Thoracic aorta (tissue), 2 donors: ENCODE results near the gene ANKRD11. TPM values are rescaled to one million over a fixed set of nuclear protein-coding genes. Genes with fewer than 3 reads are reported as not detected.

Source experiments
- ATAC-seq: fragments of 150-250 bp; one replicate; pipeline ENCODE4 v1.8.0; 2017; ENCODE audit warnings: low read depth; ENCODE audit not compliant: insufficient number of reproducible peaks, low FRiP score
- DNase-seq: peaks from one replicate; pipeline ENCODE4 v3.0.0-alpha.2; 2020; ENCODE audit warnings: low spot score
- H3K27ac ChIP-seq, 2 donors: fragments of 200-600 bp; sonication (generic); 1 replicate in 1 of 2; 2 replicates in 1 of 2; pipeline ENCODE4 v1.5.1; 2016; ENCODE audit warnings: mild to moderate bottlenecking in 2 of 2, moderate library complexity in 2 of 2
- H3K27me3 ChIP-seq: fragments of 200-600 bp; sonication (generic); replicated peaks from 2 replicates; pipeline ENCODE4 v1.6.0; 2016; ENCODE audit warnings: mild to moderate bottlenecking; ENCODE audit not compliant: insufficient read depth
- H3K36me3 ChIP-seq: fragments of 200-600 bp; sonication (generic); one replicate; pipeline ENCODE4 v1.5.1; 2016
- H3K4me1 ChIP-seq, 2 donors: fragments of 200-600 bp; sonication (generic); 1 replicate in 1 of 2; 2 replicates in 1 of 2; pipeline versions ENCODE4 v1.5.1 to v1.6.0; 2016; ENCODE audit warnings: low read depth in 2 of 2, mild to moderate bottlenecking in 1 of 2; ENCODE audit not compliant: control insufficient read depth in 1 of 2
- H3K4me3 ChIP-seq: fragments of 200-600 bp; sonication (generic); 2 replicates; pipeline ENCODE4 v1.5.1; 2016; ENCODE audit warnings: mild to moderate bottlenecking
- H3K9me3 ChIP-seq: fragments of 200-600 bp; sonication (generic); 2 replicates; pipeline ENCODE4 v1.5.1; 2016
- CTCF ChIP-seq: fragments of 200-600 bp; sonication (generic); IDR thresholded peaks from one replicate; pipeline ENCODE4 v1.5.1; 2019; ENCODE audit warnings: antibody characterized with exemption
- total RNA-seq, 2 donors: library from RNA; depleted of rRNA; stranded (reverse); fragments of >200 nt; gene quantifications; one replicate each; pipeline versions ENCODE4 v1.1.0 to v1.2.3, GENCODE V29; 2016

The ANKRD11 gene
- total RNA-seq, 2 donors from 2014 or later = 125 to 129 TPM

GRCh38 chr16:89326721-89327120, 163.6 kb downstream of the ANKRD11 start:
- no peak for TF ChIP-seq CTCF
- Histone ChIP-seq H3K4me3 (no peak overlapping the region), H3K9me3 (no peaks in the 10 kb centered on the region), H3K27me3 (no peaks in the 10 kb centered on the region), H3K27ac (peak overlapping the region in 1 of 2 donors; percentile 33), H3K4me1 (peaks cover 36 to 49% of the 10 kb centered on the region in 2 donors), H3K36me3 (no peaks in the 10 kb centered on the region)
- ATAC-seq (no peak), DNase-seq (no peak)

GRCh38 chr16:89325861-89326471, 164.4 kb downstream of the ANKRD11 start:
- TF ChIP-seq CTCF = no peak
- Histone ChIP-seq H3K36me3 (no peaks in the 10 kb centered on the region), H3K9me3 (no peaks in the 10 kb centered on the region), H3K4me1 (peaks cover 40 to 57% of the 10 kb centered on the region in 2 donors), H3K4me3 (peak overlapping the region; percentile 43), H3K27me3 (no peaks in the 10 kb centered on the region), H3K27ac (peak overlapping the region; percentile 33 to 38)
- DNase-seq (no peak), ATAC-seq (peak; percentile 64)

- no peak for DNase-seq
- no peaks in the 10 kb centered on the region for H3K9me3 ChIP-seq
- no peak for ATAC-seq
- no peaks in the 10 kb centered on the region for H3K27me3 ChIP-seq
- no peak overlapping the region for H3K4me3 ChIP-seq
- H3K27ac ChIP-seq = peak overlapping the region in 1 of 2 donors; percentile 33
- peaks cover 42 to 73% of the 10 kb centered on the region in 2 donors for H3K4me1 ChIP-seq
- no peak for TF ChIP-seq CTCF
- H3K36me3 ChIP-seq = no peaks in the 10 kb centered on the region
These were observed 166.0 kb downstream of the ANKRD11 start for GRCh38 chr16:89324056-89325010.

GRCh38 chr16:89323120-89323960, 167.0 kb downstream of the ANKRD11 start:
- ATAC-seq (no peak), DNase-seq (no peak)
- TF ChIP-seq CTCF = no peak
- H3K27me3 ChIP-seq = no peaks in the 10 kb centered on the region
- no peaks in the 10 kb centered on the region for H3K36me3 ChIP-seq
- H3K4me1 ChIP-seq = peaks cover 48 to 83% of the 10 kb centered on the region in 2 donors
- no peaks in the 10 kb centered on the region for H3K9me3 ChIP-seq
- H3K4me3 ChIP-seq = no peak overlapping the region
- H3K27ac ChIP-seq = peak overlapping the region in 1 of 2 donors; percentile 33
